ENCODE results near the gene CAMK2N2.
"Not testable (repeated sequence)": the region's sequence is repeated elsewhere in the genome, so short reads cannot be mapped to it uniquely, and the experiment has no call there.

The CAMK2N2 gene

GRCh38 chr3:184275381-184275701, 14.0 kb upstream of the CAMK2N2 start:
- no peak overlapping the region for H3K4me3 ChIP-seq (ENCODE audit: low read depth, low read length)
- TF ChIP-seq CTCF (IDR thresholded peaks at IDR 0.05; ENCODE audit: borderline replicate concordance, insufficient read depth, low read depth, low read length): no peak

- no peak for TF ChIP-seq CTCF (IDR thresholded peaks at IDR 0.05; ENCODE audit: borderline replicate concordance, insufficient read depth, low read depth, low read length)
- no peak overlapping the region for H3K4me3 ChIP-seq (ENCODE audit: low read depth, low read length)
Observed at GRCh38 chr3:184272269-184272668, 10.9 kb upstream of the CAMK2N2 start.

GRCh38 chr3:184267249-184267648, 5.9 kb upstream of the CAMK2N2 start:
- not testable (repeated sequence) for H3K4me3 ChIP-seq (ENCODE audit: low read depth, low read length)

- no peak for TF ChIP-seq CTCF (IDR thresholded peaks at IDR 0.05; ENCODE audit: borderline replicate concordance, insufficient read depth, low read depth, low read length)
- H3K4me3 ChIP-seq (ENCODE audit: low read depth, low read length): no peak overlapping the region
Observed at GRCh38 chr3:184262764-184263179, 1.4 kb upstream of the CAMK2N2 start.

GRCh38 chr3:184261854-184262763, 756 bp upstream of the CAMK2N2 start:
- peak overlapping the region; percentile 52 for H3K4me3 ChIP-seq (ENCODE audit: low read depth, low read length)
- no peak for TF ChIP-seq CTCF (IDR thresholded peaks at IDR 0.05; ENCODE audit: borderline replicate concordance, insufficient read depth, low read depth, low read length)

GRCh38 chr3:184260724-184261269, 556 bp downstream of the CAMK2N2 start:
- no peak for TF ChIP-seq CTCF (IDR thresholded peaks at IDR 0.05; ENCODE audit: borderline replicate concordance, insufficient read depth, low read depth, low read length)
- H3K4me3 ChIP-seq (ENCODE audit: low read depth, low read length): peak overlapping the region; percentile 52

GRCh38 chr3:184259878-184260723, 1.3 kb downstream of the CAMK2N2 start:
- no peak overlapping the region for H3K4me3 ChIP-seq (ENCODE audit: low read depth, low read length)

More at GRCh38 chr3:184259878-184260723, 1.3 kb downstream of the CAMK2N2 start:
- no peak for TF ChIP-seq CTCF (IDR thresholded peaks at IDR 0.05; ENCODE audit: borderline replicate concordance, insufficient read depth, low read depth, low read length)
